ENCODE results near the gene CCNF. TPM values are rescaled to one million over a fixed set of nuclear protein-coding genes. Genes with fewer than 3 reads are reported as not detected.

The CCNF gene
- polyA plus RNA-seq, 1 donor (not counting 4 experiments of a cell fraction or from before 2014, with no cell fraction given), result 3.5 TPM

DNA sequence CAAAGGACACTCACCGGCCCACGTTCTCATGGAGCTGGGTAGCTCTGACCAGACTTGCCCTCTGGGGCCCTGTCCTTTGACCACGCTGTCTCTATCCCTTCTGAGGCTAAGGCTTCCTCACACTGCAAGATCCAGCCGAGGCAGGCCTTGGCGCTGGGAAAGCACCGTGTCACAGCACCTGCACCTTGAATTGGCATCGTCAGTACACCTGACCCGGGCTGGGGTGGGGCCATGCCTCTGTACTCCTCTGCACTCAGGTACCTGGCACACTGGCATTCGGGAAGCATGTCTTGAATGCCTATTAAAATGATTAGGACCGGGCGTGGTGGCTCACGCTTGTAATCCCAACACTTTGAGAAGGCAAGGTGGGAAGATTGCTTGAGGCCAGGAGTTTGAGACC lies 51.7 kb downstream of the CCNF start:
- Histone ChIP-seq H3K27me3 (ENCODE audit: control insufficient read depth, extremely low read depth, insufficient read depth, low read length) (no peaks in the 10 kb centered on the region), H3K9ac (ENCODE audit: control insufficient read depth, extremely low read depth, insufficient read depth, low read length) (no peak overlapping the region), H3K27ac (ENCODE audit: control insufficient read depth, insufficient read depth, low read length) (no peak overlapping the region), H3K4me3 (ENCODE audit: control insufficient read depth in 2 of 3, extremely low read depth in 1 of 3, insufficient read depth in 2 of 3, low read depth in 1 of 3, low read length in 3 of 3) (no peak overlapping the region), H3K9me1 (ENCODE audit: control insufficient read depth, extremely low read depth, insufficient read depth, low read length) (no peaks in the 10 kb centered on the region), H3K9me3 (ENCODE audit: control insufficient read depth, low read depth, low read length) (no peaks in the 10 kb centered on the region), H4K20me1 (ENCODE audit: control insufficient read depth, extremely low read depth, insufficient read depth, low read length) (peaks cover 4% of the 10 kb centered on the region), H3K4me2 (ENCODE audit: control insufficient read depth, extremely low read depth, insufficient read depth, low read depth, low read length) (no peak overlapping the region), H2AFZ (ENCODE audit: control insufficient read depth, low read length) (no peak overlapping the region), H3K79me2 (ENCODE audit: control insufficient read depth, insufficient read depth, low read length) (peaks cover 1% of the 10 kb centered on the region), H3K4me1 (ENCODE audit: control insufficient read depth, extremely low read depth, insufficient read depth, low read length) (peaks cover 2% of the 10 kb centered on the region), H3K36me3 (ENCODE audit: control insufficient read depth in 2 of 2, extremely low read depth in 1 of 2, insufficient read depth in 2 of 2, low read length in 2 of 2) (peaks cover 0 to 1% of the 10 kb centered on the region in 2 experiments)
- DNase-seq (ENCODE audit: low read depth, low spot score) (no peak), FAIRE-seq (no peak)
- dilution Hi-C loops (cut with MboI; ENCODE audit: extremely low pct_ligation_motif_present, low sequenced_read_pairs), result no loop called here
- TF ChIP-seq EZH2 (IDR thresholded peaks at IDR 0.05; ENCODE audit: low read length), result no peak
- TF ChIP-seq, protein P1, sequence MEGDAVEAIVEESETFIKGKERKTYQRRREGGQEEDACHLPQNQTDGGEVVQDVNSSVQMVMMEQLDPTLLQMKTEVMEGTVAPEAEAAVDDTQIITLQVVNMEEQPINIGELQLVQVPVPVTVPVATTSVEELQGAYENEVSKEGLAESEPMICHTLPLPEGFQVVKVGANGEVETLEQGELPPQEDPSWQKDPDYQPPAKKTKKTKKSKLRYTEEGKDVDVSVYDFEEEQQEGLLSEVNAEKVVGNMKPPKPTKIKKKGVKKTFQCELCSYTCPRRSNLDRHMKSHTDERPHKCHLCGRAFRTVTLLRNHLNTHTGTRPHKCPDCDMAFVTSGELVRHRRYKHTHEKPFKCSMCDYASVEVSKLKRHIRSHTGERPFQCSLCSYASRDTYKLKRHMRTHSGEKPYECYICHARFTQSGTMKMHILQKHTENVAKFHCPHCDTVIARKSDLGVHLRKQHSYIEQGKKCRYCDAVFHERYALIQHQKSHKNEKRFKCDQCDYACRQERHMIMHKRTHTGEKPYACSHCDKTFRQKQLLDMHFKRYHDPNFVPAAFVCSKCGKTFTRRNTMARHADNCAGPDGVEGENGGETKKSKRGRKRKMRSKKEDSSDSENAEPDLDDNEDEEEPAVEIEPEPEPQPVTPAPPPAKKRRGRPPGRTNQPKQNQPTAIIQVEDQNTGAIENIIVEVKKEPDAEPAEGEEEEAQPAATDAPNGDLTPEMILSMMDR (optimal IDR thresholded peaks at IDR 0.05 in 1 of 3, IDR thresholded peaks at IDR 0.05 in 1 of 3, conservative IDR thresholded peaks at IDR 0.05 in 1 of 3; ENCODE audit: extremely low read depth in 1 of 3, insufficient read depth in 2 of 3, low read length in 3 of 3), result no peak

- H3K9me1 ChIP-seq (ENCODE audit: control insufficient read depth, extremely low read depth, insufficient read depth, low read length), result no peaks in the 10 kb centered on the region
- no peak overlapping the region for H3K9ac ChIP-seq (ENCODE audit: control insufficient read depth, extremely low read depth, insufficient read depth, low read length)
- peaks cover 2% of the 10 kb centered on the region for H4K20me1 ChIP-seq (ENCODE audit: control insufficient read depth, extremely low read depth, insufficient read depth, low read length)
- dilution Hi-C loops (cut with MboI; ENCODE audit: extremely low pct_ligation_motif_present, low sequenced_read_pairs), result no loop called here
- TF ChIP-seq EZH2 (IDR thresholded peaks at IDR 0.05; ENCODE audit: low read length), result no peak
- TF ChIP-seq, protein P1 (optimal IDR thresholded peaks at IDR 0.05 in 1 of 3, IDR thresholded peaks at IDR 0.05 in 1 of 3, conservative IDR thresholded peaks at IDR 0.05 in 1 of 3; ENCODE audit: extremely low read depth in 1 of 3, insufficient read depth in 2 of 3, low read length in 3 of 3), result no peak
- H3K4me1 ChIP-seq (ENCODE audit: control insufficient read depth, extremely low read depth, insufficient read depth, low read length), result no peaks in the 10 kb centered on the region
- H3K4me2 ChIP-seq (ENCODE audit: control insufficient read depth, extremely low read depth, insufficient read depth, low read depth, low read length), result no peak overlapping the region
- no peak for DNase-seq (ENCODE audit: low read depth, low spot score)
- no peak overlapping the region for H3K27ac ChIP-seq (ENCODE audit: control insufficient read depth, insufficient read depth, low read length)
- H3K9me3 ChIP-seq (ENCODE audit: control insufficient read depth, low read depth, low read length), result no peaks in the 10 kb centered on the region
- H3K36me3 ChIP-seq (ENCODE audit: control insufficient read depth in 2 of 2, extremely low read depth in 1 of 2, insufficient read depth in 2 of 2, low read length in 2 of 2), result peaks cover 0 to 1% of the 10 kb centered on the region in 2 experiments
- H3K4me3 ChIP-seq (ENCODE audit: control insufficient read depth in 2 of 3, extremely low read depth in 1 of 3, insufficient read depth in 2 of 3, low read depth in 1 of 3, low read length in 3 of 3), result no peak overlapping the region
- no peaks in the 10 kb centered on the region for H3K27me3 ChIP-seq (ENCODE audit: control insufficient read depth, extremely low read depth, insufficient read depth, low read length)
- peaks cover 1% of the 10 kb centered on the region for H3K79me2 ChIP-seq (ENCODE audit: control insufficient read depth, insufficient read depth, low read length)
- no peak for FAIRE-seq
- no peak overlapping the region for H2AFZ ChIP-seq (ENCODE audit: control insufficient read depth, low read length)
These were observed 52.4 kb downstream of the CCNF start for GRCh38 chr16:2481676-2482075.

All from keratinocyte (primary cell).